GM12874 (cell line): ENCODE results near the gene GPC1.

Experiments
- CTCF ChIP-seq: IDR thresholded peaks from 2 replicates; pipeline ENCODE4 v1.5.1; 2011; ENCODE audit warnings: low read depth, mild to moderate bottlenecking, control low read depth, low read length, moderate library complexity; ENCODE audit not compliant: insufficient read depth

GPC1 gene

GRCh38 chr2:240431661-240432424, 3.6 kb upstream of the GPC1 start:
- TF ChIP-seq CTCF = no peak

- no peak for TF ChIP-seq CTCF
These were observed 3.0 kb upstream of the GPC1 start for GRCh38 chr2:240432430-240432819.

- TF ChIP-seq CTCF = no peak
These were observed 2.4 kb upstream of the GPC1 start for GRCh38 chr2:240432820-240433801.

GRCh38 chr2:240433973-240434727, 1.3 kb upstream of the GPC1 start:
- no peak for TF ChIP-seq CTCF

GRCh38 chr2:240434728-240435456, 571 bp upstream of the GPC1 start:
- TF ChIP-seq CTCF = no peak

DNA sequence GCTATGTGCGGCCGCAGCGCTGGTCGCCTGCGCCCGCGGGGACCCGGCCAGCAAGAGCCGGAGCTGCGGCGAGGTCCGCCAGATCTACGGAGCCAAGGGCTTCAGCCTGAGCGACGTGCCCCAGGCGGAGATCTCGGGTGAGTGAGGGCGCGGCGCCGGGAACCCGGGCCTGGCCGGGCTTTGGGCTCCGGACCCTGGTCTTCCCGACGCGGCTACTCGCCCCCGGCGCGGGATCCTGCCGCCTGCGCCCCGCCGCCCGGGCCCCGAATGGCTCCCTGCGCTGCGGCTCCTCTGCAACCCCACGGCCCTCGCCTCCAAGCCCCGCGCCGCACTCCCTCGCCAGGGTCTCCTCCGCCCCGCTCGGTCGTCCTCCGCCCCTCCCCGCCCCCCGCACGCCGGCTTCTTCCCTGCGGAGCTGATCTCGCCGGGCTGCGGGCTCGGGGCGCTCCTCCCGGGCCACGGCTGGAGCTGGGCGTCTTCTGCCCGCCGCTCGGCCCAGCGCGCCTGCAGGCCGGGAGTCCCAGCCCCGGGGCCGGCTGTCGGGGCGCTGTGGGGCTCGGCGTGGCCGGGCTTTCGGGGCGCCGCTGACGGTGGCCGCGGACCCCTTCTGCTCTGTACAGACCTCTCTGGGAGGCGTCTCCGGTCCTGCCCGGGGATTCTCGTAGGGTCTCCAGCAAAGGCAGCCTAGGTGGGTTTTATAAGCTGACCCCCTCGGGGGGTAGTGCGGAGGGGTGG, 652 bp downstream of the GPC1 start:
- TF ChIP-seq CTCF = no peak
